Stimulated activated memory B cell treated with anti-CD40 and anti-IgM and Interleukin-4, amounts not matched to agents 10 μg/mL and 1 μg/mL and 100 μg/mL, for 72 hours (primary cell): ENCODE measurements around the gene VWA3B.
"Not testable (repeated sequence)": the region's sequence is repeated elsewhere in the genome, so short reads cannot be mapped to it uniquely, and the experiment has no call there.

Source experiments
- ATAC-seq: fragments of 150-1000 bp; cut with Tn5 transposase; 2 replicates; pipeline ENCODE4 v1.10.0; 2021
- H3K27ac Mint-ChIP-seq: one replicate; pipeline ENCODE4 v1.8.0; 2022; ENCODE audit warnings: mild to moderate bottlenecking, mixed read lengths
- H3K27me3 Mint-ChIP-seq: one replicate; pipeline ENCODE4 v1.8.0; 2022; ENCODE audit warnings: mixed read lengths
- H3K36me3 Mint-ChIP-seq: one replicate; pipeline ENCODE4 v1.8.0; 2022; ENCODE audit warnings: mixed read lengths
- H3K4me1 Mint-ChIP-seq: one replicate; pipeline ENCODE4 v1.8.0; 2022; ENCODE audit warnings: mixed read lengths
- H3K4me3 Mint-ChIP-seq: one replicate; pipeline ENCODE4 v1.8.0; 2022; ENCODE audit warnings: mild to moderate bottlenecking, moderate library complexity, mixed read lengths
- H3K9me3 Mint-ChIP-seq: one replicate; pipeline ENCODE4 v1.8.0; 2022; ENCODE audit warnings: mixed read lengths

Gene VWA3B

GRCh38 chr2:98315957-98316356 is 229.0 kb downstream of the VWA3B start:
- Mint-ChIP-seq H3K36me3 (peaks cover 6% of the 10 kb centered on the region), H3K4me1 (no peaks in the 10 kb centered on the region), H3K9me3 (peaks cover 14% of the 10 kb centered on the region), H3K27ac (no peak overlapping the region), H3K4me3 (no peak overlapping the region), H3K27me3 (peaks cover 50% of the 10 kb centered on the region)
- no peak for ATAC-seq

GRCh38 chr2:98317214-98317613 is 230.2 kb downstream of the VWA3B start:
- no peak for ATAC-seq
- Mint-ChIP-seq H3K9me3 (peaks cover 21% of the 10 kb centered on the region), H3K4me3 (no peak overlapping the region), H3K27ac (no peak overlapping the region), H3K36me3 (peaks cover 13% of the 10 kb centered on the region), H3K27me3 (peaks cover 52% of the 10 kb centered on the region), H3K4me1 (no peaks in the 10 kb centered on the region)

GRCh38 chr2:98320171-98320570 is 233.2 kb downstream of the VWA3B start:
- Mint-ChIP-seq H3K36me3 (peaks cover 22% of the 10 kb centered on the region), H3K27me3 (peaks cover 45% of the 10 kb centered on the region), H3K9me3 (peaks cover 32% of the 10 kb centered on the region)
- not testable (repeated sequence) for H3K4me3 Mint-ChIP-seq, H3K4me1 Mint-ChIP-seq, ATAC-seq, H3K27ac Mint-ChIP-seq

GRCh38 chr2:98324181-98324580 is 237.2 kb downstream of the VWA3B start:
- peaks cover 27% of the 10 kb centered on the region for H3K27me3 Mint-ChIP-seq
- H3K4me3 Mint-ChIP-seq, result no peak overlapping the region
- H3K36me3 Mint-ChIP-seq, result peaks cover 22% of the 10 kb centered on the region
- no peaks in the 10 kb centered on the region for H3K4me1 Mint-ChIP-seq
- ATAC-seq, result no peak
- no peak overlapping the region for H3K27ac Mint-ChIP-seq
- peaks cover 28% of the 10 kb centered on the region for H3K9me3 Mint-ChIP-seq

- peaks cover 29% of the 10 kb centered on the region for H3K27me3 Mint-ChIP-seq
- H3K9me3 Mint-ChIP-seq, result peaks cover 8% of the 10 kb centered on the region
- H3K36me3 Mint-ChIP-seq, result peaks cover 9% of the 10 kb centered on the region
- no peak overlapping the region for H3K27ac Mint-ChIP-seq
- ATAC-seq, result no peak
- H3K4me1 Mint-ChIP-seq, result no peaks in the 10 kb centered on the region
- H3K4me3 Mint-ChIP-seq, result no peak overlapping the region
These were observed 240.8 kb downstream of the VWA3B start for GRCh38 chr2:98327776-98328175.

GRCh38 chr2:98329549-98329948 is 242.6 kb downstream of the VWA3B start:
- ATAC-seq, result no peak
- Mint-ChIP-seq H3K4me1 (no peaks in the 10 kb centered on the region), H3K36me3 (no peaks in the 10 kb centered on the region), H3K27me3 (peaks cover 18% of the 10 kb centered on the region), H3K27ac (no peak overlapping the region), H3K9me3 (no peaks in the 10 kb centered on the region), H3K4me3 (no peak overlapping the region)

GRCh38 chr2:98332989-98333388 is 246.0 kb downstream of the VWA3B start:
- no peak overlapping the region for H3K4me3 Mint-ChIP-seq
- H3K36me3 Mint-ChIP-seq, result no peaks in the 10 kb centered on the region
- H3K27me3 Mint-ChIP-seq, result peaks cover 27% of the 10 kb centered on the region
- no peak for ATAC-seq
- no peak overlapping the region for H3K27ac Mint-ChIP-seq
- no peaks in the 10 kb centered on the region for H3K4me1 Mint-ChIP-seq
- H3K9me3 Mint-ChIP-seq, result peaks cover 3% of the 10 kb centered on the region

GRCh38 chr2:98333922-98334321 is 247.0 kb downstream of the VWA3B start:
- H3K27me3 Mint-ChIP-seq, result peaks cover 26% of the 10 kb centered on the region

GRCh38 chr2:98334439-98335078 is 247.6 kb downstream of the VWA3B start:
- no peaks in the 10 kb centered on the region for H3K4me1 Mint-ChIP-seq
- no peak overlapping the region for H3K27ac Mint-ChIP-seq
- peaks cover 6% of the 10 kb centered on the region for H3K9me3 Mint-ChIP-seq
- peaks cover 19% of the 10 kb centered on the region for H3K27me3 Mint-ChIP-seq
- no peak for ATAC-seq
- H3K4me3 Mint-ChIP-seq, result no peak overlapping the region
- no peaks in the 10 kb centered on the region for H3K36me3 Mint-ChIP-seq

More at GRCh38 chr2:98333922-98334321, 247.0 kb downstream of the VWA3B start:
- Mint-ChIP-seq H3K36me3 (no peaks in the 10 kb centered on the region), H3K9me3 (peaks cover 6% of the 10 kb centered on the region), H3K27ac (no peak overlapping the region), H3K4me1 (no peaks in the 10 kb centered on the region), H3K4me3 (no peak overlapping the region)
- ATAC-seq, result no peak

GRCh38 chr2:98335271-98335670 is 248.3 kb downstream of the VWA3B start:
- Mint-ChIP-seq H3K36me3 (no peaks in the 10 kb centered on the region), H3K9me3 (peaks cover 6% of the 10 kb centered on the region), H3K27ac (no peak overlapping the region), H3K27me3 (peaks cover 19% of the 10 kb centered on the region), H3K4me1 (no peaks in the 10 kb centered on the region), H3K4me3 (no peak overlapping the region)
- no peak for ATAC-seq

- no peaks in the 10 kb centered on the region for H3K36me3 Mint-ChIP-seq
- H3K27me3 Mint-ChIP-seq, result peaks cover 26% of the 10 kb centered on the region
- no peak overlapping the region for H3K27ac Mint-ChIP-seq
- ATAC-seq, result no peak
- peaks cover 8% of the 10 kb centered on the region for H3K9me3 Mint-ChIP-seq
- no peak overlapping the region for H3K4me3 Mint-ChIP-seq
- peaks cover 4% of the 10 kb centered on the region for H3K4me1 Mint-ChIP-seq
These were observed 254.3 kb downstream of the VWA3B start for GRCh38 chr2:98341241-98341640.

GRCh38 chr2:98343285-98343684 is 256.3 kb downstream of the VWA3B start:
- no peak for ATAC-seq
- Mint-ChIP-seq H3K9me3 (peaks cover 4% of the 10 kb centered on the region), H3K27me3 (peaks cover 45% of the 10 kb centered on the region), H3K4me1 (peaks cover 18% of the 10 kb centered on the region), H3K4me3 (no peak overlapping the region), H3K27ac (no peak overlapping the region), H3K36me3 (no peaks in the 10 kb centered on the region)

- H3K4me1 Mint-ChIP-seq, result peaks cover 27% of the 10 kb centered on the region
- peaks cover 2% of the 10 kb centered on the region for H3K9me3 Mint-ChIP-seq
- no peak within 1 kb of the TSS for H3K27ac Mint-ChIP-seq
- no peaks in the 10 kb centered on the region for H3K36me3 Mint-ChIP-seq
- H3K4me3 Mint-ChIP-seq, result peak within 1 kb of the TSS; percentile 59
- ATAC-seq, result no peak
- H3K27me3 Mint-ChIP-seq, result peaks cover 75% of the 10 kb centered on the region
These were observed 259.6 kb downstream of the VWA3B start, which contains the start of gene CNGA3 for GRCh38 chr2:98346311-98347236. TSS of gene CNGA3 (plus strand) at chr2:98346456. CDS start at chr2:98369976, 23,520 bp downstream.

- Mint-ChIP-seq H3K27ac (no peak overlapping the region), H3K27me3 (peaks cover 75% of the 10 kb centered on the region), H3K4me1 (peaks cover 27% of the 10 kb centered on the region), H3K36me3 (no peaks in the 10 kb centered on the region), H3K4me3 (peak overlapping the region; percentile 29), H3K9me3 (peaks cover 5% of the 10 kb centered on the region)
- no peak for ATAC-seq
These were observed 260.5 kb downstream of the VWA3B start for GRCh38 chr2:98347298-98348065.

- peaks cover 27% of the 10 kb centered on the region for H3K4me1 Mint-ChIP-seq
- peak overlapping the region; percentile 21 for H3K4me3 Mint-ChIP-seq
- H3K27ac Mint-ChIP-seq, result no peak overlapping the region
- peaks cover 75% of the 10 kb centered on the region for H3K27me3 Mint-ChIP-seq
- ATAC-seq, result peak; percentile 62
- H3K9me3 Mint-ChIP-seq, result peaks cover 5% of the 10 kb centered on the region
- H3K36me3 Mint-ChIP-seq, result no peaks in the 10 kb centered on the region
These were observed 261.1 kb downstream of the VWA3B start for GRCh38 chr2:98348066-98348561.
